ENCODE results near the gene YTHDF1.

DNA sequence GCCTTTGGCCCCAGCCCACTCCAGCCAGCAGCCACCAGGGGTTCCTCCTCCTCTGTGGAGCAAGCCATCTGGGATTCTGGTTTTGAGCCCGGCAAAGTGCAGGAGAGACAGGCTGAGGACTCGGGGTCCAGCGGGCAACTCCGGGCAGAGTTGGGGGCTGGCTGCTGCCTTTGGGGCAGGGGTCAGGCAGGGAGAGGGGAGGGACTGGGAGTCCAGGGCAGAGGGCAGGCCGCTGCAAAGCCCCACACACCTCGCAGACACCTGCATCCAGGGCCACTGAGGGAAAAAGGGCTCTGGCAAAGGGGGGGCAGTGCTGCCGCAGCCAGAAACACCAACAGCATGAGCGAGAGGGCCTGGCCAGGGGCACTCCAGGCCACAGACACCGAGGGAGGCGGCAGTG is 28.5 kb upstream of the YTHDF1 start:
- no peak for TF ChIP-seq GATA2 (IDR thresholded peaks at IDR 0.05; ENCODE audit: low read depth, low read length)
- TF ChIP-seq GATA3 (IDR thresholded peaks at IDR 0.05; ENCODE audit: low read depth, low read length) = no peak
